ENCODE data around the gene C1orf105. TPM values are rescaled to one million over a fixed set of nuclear protein-coding genes. Genes with fewer than 3 reads are reported as not detected.

Gene C1orf105
- total RNA-seq, 6 donors from 2014 or later: not detected

- H3K36me3 ChIP-seq: no peaks in the 10 kb centered on the region
- TF ChIP-seq POLR2AphosphoS5 (IDR thresholded peaks at IDR 0.05): no peak
- no peak for TF ChIP-seq POLR2A (IDR thresholded peaks at IDR 0.05)
- TF ChIP-seq CTCF (IDR thresholded peaks at IDR 0.05): no peak
- TF ChIP-seq EP300 (IDR thresholded peaks at IDR 0.05): no peak
Observed at GRCh38 chr1:172397633-172398032, 22.9 kb upstream of the C1orf105 start.

GRCh38 chr1:172398193-172398592 lies 22.3 kb upstream of the C1orf105 start:
- no peaks in the 10 kb centered on the region for H3K9me3 ChIP-seq
- peak overlapping the region in 2 of 4 donors; percentile 23 to 37 for H3K27ac ChIP-seq
- no peaks in the 10 kb centered on the region for H3K27me3 ChIP-seq
- H3K36me3 ChIP-seq: no peaks in the 10 kb centered on the region
- TF ChIP-seq CTCF (IDR thresholded peaks at IDR 0.05): no peak
- WGBS, 2 donors: 59 to 65% methylated on average over 2 of the region's 2 CpGs
- H3K4me3 ChIP-seq: no peak overlapping the region
- DNase-seq (no peak), ATAC-seq (ENCODE audit: low FRiP score in 2 of 2) (peak in 1 of 2 donors; percentile 69)
- peaks cover 6 to 33% (median 21%) of the 10 kb centered on the region in 4 donors for H3K4me1 ChIP-seq

More at GRCh38 chr1:172397633-172398032, 22.9 kb upstream of the C1orf105 start:
- DNase-seq (no peak), ATAC-seq (ENCODE audit: low FRiP score in 2 of 2) (no peak)
- H3K4me3 ChIP-seq: no peak overlapping the region
- H3K9me3 ChIP-seq: no peaks in the 10 kb centered on the region
- 92 to 98% methylated on average over 2 of the region's 2 CpGs for WGBS, 2 donors
- H3K27me3 ChIP-seq: no peaks in the 10 kb centered on the region
- peaks cover 6 to 33% (median 21%) of the 10 kb centered on the region in 4 donors for H3K4me1 ChIP-seq
- H3K27ac ChIP-seq: no peak overlapping the region

GRCh38 chr1:172398970-172399755 lies 21.3 kb upstream of the C1orf105 start:
- TF ChIP-seq POLR2AphosphoS5 (IDR thresholded peaks at IDR 0.05) (peak in 1 of 2 donors; percentile 35), POLR2A (IDR thresholded peaks at IDR 0.05) (no peak), CTCF (IDR thresholded peaks at IDR 0.05) (peak; percentile 26 to 67 (median 54)), EP300 (IDR thresholded peaks at IDR 0.05) (no peak)
- DNase-seq: no peak

GRCh38 chr1:172399756-172400721 lies 20.4 kb upstream of the C1orf105 start:
- Histone ChIP-seq H3K9me3 (no peaks in the 10 kb centered on the region), H3K27ac (peak overlapping the region in 1 of 4 donors; percentile 26), H3K4me3 (no peak overlapping the region), H3K27me3 (no peaks in the 10 kb centered on the region), H3K36me3 (no peaks in the 10 kb centered on the region), H3K4me1 (peaks cover 6 to 23% (median 9%) of the 10 kb centered on the region in 4 donors)
- no peak for ATAC-seq (ENCODE audit: low FRiP score in 2 of 2)
- TF ChIP-seq CTCF (IDR thresholded peaks at IDR 0.05): peak in 1 of 6 experiments; percentile 1
- no peak for TF ChIP-seq POLR2A (IDR thresholded peaks at IDR 0.05)
- no peak for DNase-seq
- 74% methylated on average over 6 of the region's 6 CpGs for WGBS, 2 donors

More at GRCh38 chr1:172398970-172399755, 21.3 kb upstream of the C1orf105 start:
- peak; percentile 73 to 94 for ATAC-seq (ENCODE audit: low FRiP score in 2 of 2)
- H3K4me3 ChIP-seq: peak overlapping the region in 2 of 4 donors; percentile 18 to 22
- H3K4me1 ChIP-seq: peaks cover 6 to 27% (median 15%) of the 10 kb centered on the region in 4 donors
- 39 to 41% methylated on average over 9 of the region's 9 CpGs for WGBS, 2 donors
- H3K27me3 ChIP-seq: no peaks in the 10 kb centered on the region
- peak overlapping the region in 3 of 4 donors; percentile 23 to 43 (median 37) for H3K27ac ChIP-seq
- H3K36me3 ChIP-seq: no peaks in the 10 kb centered on the region
- H3K9me3 ChIP-seq: no peaks in the 10 kb centered on the region

All from upper lobe of left lung (tissue), 6 donors.